ENCODE measurements around the gene OR7A10.

OR7A10 gene

DNA sequence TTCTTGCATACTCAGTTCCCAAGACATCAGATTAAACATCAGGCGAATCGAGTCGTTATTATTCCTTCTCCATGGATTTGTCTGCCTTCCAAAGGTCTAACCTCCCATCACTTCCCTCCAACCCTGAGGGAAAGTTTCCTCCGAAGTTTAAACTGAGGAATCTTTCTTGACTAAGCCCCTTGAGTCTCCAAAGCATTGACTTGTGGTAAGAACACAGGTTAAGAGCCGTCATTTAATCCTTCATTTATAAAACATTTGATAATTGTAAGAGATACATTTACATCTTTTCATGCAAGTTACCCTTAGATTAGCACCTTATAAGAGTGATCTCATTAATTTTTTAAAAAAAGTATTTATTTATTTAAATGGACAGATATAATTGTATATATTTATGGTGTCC, at the start of gene OR7A10:
Gene OR7A10 (minus strand): TSS at position 101 of the 400 bp plus-strand sequence. CDS start 7,045 bp downstream, outside the sequence.
- no peak for DNase-seq (ENCODE audit: low read depth in 2 of 2)

DNA sequence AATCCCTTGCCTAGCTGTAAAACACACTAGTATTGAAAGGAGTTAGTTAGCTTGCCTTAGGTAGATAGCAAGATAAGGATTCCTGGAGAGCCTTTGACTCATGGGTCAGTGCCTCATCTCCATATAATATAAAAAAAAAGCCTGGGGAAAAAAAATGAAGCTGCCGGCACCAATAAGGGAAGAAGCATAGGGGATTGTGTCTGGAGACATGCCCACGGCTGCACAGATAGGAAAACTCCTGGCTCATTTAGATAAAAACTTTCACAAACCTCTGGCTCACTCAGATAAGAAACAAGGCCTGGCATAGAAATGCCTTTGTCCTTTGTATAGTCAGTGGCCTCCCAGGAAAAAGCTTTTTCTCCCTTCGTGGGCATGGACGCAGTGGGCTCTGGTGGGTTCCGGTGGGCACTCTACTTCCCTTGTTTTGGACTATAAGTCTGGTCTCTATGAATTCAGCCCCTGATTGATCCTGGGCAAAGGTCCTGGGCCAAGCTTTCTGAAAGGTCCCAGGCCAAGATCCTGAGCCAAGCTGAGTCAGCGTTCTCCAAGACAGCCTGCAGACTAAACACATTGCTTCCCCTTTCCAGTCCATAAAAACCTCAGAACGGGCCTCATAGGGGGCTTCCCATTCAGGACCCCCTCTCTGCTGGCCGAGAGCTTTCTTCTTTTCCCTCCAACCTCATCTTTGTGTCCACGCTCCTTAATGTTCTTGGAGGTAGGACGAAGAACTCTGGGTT, 42.1 kb upstream of the OR7A10 start:
- no peak for DNase-seq (ENCODE audit: low read depth in 2 of 2)

DNA sequence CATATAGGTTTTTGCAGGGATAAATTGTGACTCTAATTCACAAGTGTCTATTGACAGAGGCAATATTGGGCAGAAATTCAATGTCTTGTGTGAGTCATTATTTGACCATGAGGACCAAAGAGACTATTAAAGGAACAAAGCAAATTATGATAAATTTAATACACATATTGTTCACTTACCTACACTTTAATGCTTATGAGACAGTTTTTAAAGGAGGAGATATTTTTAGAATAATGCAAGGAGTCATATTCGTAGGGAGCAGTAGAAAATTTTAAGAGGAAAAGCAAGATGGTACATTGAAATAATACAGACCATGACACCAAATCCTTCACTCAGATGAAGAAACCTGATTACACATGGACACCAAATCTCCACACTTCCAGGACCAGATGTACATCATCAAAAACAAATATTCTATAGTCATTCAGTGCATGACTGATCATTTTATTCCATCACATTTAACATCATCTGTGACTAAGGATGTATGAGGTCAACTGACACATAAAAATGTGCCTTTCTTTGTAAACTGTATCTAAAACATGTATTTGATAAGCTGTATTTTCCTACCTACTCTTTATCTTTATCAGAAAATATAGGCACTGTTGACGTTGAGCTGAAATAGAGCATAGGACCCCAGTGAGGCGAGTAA, 41.4 kb upstream of the OR7A10 start:
- no peak for DNase-seq (ENCODE audit: low read depth in 2 of 2)

DNA sequence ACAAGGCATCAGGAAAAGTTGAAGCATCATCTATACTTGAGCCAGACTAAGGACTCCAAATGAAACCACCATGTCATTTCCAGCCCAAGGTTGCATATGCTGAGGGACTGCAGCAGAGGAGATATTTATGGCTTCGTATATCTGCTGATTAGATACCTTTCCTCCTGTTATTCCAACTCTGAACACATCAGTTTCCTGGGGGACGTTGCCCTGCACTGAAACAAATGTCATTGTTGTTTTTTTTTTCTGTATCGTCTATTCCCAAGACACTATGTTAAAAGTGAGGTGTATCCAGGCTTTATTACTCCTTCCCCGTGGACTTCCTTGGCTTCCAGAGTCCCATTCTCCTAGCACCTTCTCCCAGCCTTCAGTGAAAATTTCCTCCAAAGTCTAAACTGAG, 37.3 kb upstream of the OR7A10 start, which contains the start of gene OR7A17:
Gene OR7A17 (minus strand): TSS at position 101 of the 400 bp plus-strand sequence. CDS start 4,777 bp downstream, outside the sequence.
- no peak for DNase-seq (ENCODE audit: low read depth in 2 of 2)

DNA sequence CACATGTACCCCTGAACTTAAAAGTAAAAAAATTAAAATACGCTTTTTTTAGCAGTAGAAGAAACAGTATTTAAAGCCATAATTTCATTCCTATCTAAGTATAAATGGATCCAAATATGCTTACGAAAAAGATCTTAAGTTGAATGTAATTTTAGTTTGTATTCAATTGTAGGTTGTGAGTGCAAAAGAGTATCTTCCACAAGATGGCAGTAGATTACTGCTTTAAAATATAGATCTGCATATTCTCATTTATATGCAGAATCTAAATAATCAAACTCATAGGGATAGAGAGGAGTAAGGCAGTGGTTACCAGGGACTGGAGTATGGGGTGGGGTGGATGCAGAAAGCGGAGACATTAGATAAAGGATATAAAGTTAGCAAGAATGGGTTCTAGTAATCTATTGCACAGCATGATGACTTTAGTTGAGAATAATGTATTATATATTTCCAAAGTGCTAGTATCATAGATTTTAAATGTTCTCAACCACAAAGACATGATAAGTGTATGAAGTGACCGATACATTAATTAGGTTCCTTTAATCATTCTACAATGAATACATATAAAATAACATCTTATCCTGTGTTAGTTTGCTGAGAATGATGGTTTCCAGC, 23.0 kb upstream of the OR7A10 start:
- no peak for DNase-seq (ENCODE audit: low read depth in 2 of 2)

DNA sequence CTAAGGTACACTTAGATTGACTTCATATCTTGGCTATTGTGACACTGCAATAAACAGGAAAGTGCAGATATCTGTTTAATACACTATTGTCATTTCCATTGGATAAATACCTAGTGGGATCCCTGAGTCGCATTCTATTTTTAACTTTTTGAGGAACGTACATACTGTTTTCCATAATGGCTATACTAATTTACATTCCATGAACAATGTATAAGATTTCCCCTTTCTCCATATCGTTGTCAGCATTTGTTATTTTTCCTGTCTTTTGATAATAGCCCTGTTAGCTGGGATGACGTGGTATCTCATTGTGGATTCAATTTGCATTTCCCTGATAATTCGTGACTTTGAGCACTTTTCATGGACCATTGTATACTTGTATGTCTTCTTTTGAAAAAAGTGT, 19.8 kb upstream of the OR7A10 start:
- DNase-seq (ENCODE audit: low read depth in 2 of 2): no peak

DNA sequence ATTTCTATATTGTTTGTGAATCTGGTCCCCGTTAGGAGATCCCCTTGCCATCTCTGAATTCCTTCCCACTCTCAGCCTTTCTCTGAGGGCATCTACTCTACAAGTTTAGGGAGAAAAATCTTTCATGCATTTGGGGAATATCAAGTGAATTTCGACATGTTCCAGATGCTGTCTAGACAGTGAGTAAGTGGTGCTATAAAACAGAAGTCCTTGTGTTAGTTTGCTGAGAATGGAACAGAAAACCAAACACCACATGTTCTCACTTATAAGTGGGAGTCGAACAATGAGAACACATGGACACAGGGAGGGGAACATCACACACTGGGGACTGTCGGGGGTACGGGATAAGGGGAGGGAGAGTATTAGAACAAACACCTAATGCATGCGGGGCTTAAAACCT, 5.1 kb downstream of the OR7A10 start:
- DNase-seq (ENCODE audit: low read depth in 2 of 2): no peak

DNA sequence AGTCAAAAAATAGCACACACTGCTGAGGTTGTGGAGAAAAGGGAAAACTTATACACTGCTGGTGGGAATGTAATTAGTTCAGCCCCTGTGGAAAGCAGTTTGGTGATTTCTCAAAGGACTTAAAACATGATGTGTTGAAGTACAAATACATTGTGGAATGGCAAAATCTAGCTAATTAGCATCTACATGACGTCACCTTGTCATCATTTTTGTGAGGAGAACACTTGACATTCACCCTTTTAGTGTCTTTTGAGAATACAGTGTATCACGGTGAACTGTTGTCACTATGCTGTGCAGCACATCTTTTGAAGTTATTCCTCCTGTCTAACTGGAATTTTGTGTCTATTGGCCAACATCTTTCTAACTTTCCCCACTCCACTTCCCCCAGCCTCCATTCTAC, 5.6 kb downstream of the OR7A10 start:
- DNase-seq (ENCODE audit: low read depth in 2 of 2): no peak

DNA sequence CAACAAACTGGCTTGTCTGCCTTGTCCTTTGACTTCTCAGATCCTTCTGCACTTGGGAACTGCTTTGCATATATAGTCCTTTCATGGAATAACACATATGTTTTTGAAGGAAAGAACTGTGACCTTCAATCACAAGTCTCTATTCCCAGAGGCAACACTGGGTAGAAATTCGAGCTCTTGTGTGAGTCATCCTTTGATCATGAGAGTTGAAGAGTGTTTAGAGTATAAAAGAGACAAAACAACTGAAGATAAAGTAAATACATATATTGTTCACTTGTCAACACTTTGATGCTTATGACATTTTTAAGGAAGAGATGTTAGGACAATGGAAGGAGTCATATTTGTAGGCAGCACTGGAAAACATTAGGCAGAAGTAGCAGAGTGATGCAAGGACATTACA, 8.5 kb downstream of the OR7A10 start:
- DNase-seq (ENCODE audit: low read depth in 2 of 2): no peak

DNA sequence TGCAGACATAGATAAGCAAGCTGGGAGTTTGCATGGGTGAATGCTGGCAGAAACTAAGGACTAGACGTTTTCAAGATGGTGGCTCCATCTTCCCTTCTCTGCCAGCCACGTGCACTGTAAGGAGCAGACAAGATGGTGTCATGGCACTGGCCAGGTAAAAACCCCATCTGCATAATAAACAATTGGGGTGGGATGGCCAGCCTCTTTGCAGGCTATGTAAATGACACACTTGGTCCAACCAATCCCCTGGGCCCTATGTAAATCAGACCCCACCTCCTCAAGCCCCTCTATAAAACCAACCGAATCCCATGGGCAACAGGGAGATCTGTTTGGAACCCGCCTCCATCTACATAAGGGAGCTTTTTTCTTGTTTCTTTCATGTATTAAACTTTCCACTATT, 11.3 kb downstream of the OR7A10 start:
- DNase-seq (ENCODE audit: low read depth in 2 of 2): no peak

DNA sequence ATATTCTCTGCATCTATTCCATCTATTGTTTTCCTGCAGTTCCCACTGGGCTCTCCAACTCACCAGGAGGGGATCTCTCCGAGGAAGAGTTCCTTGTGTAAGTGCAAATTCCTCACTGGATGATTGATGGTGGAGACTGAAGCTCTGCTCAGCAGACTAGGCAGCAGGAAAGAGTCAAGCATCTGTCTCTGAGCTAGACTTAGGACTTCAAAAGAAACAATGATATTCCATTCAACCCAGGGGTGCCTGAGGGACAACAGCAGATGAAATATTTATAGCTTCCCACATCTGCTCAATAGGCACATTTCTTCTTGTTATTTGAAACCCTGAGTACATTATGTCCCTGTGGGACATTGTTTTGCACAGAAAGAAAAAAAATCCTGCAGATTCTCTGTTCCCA, 13.7 kb downstream of the OR7A10 start, which contains the start of the genes OR7A5 and OR7C1:
Gene OR7A5 (minus strand): TSS at position 175 of the 400 bp plus-strand sequence. CDS start 6,944 bp downstream, outside the sequence.
Gene OR7C1 (minus strand): TSS at position 175 of the 400 bp plus-strand sequence. CDS start 35,049 bp downstream, outside the sequence.
- no peak for DNase-seq (ENCODE audit: low read depth in 2 of 2)

DNA sequence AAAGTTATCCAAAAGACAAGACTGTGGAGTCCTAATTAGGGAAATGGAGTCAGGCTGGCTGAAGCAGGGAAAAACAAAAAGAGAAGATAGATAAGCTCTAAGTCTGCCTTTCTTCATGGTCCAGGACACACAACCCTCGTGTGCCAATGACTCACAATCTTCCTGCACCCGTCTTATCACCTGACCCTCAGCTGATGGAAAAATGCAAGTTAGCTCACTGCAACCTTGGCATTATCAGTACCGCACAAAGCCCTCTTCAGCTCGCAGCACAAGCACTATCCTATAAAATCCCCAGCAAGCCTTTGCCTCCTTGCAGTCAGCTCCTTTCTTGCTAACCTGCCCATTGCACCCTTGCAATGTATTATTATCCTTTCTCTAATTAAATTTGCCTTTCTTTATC, 18.0 kb downstream of the OR7A10 start:
- DNase-seq (ENCODE audit: low read depth in 2 of 2): no peak

DNA sequence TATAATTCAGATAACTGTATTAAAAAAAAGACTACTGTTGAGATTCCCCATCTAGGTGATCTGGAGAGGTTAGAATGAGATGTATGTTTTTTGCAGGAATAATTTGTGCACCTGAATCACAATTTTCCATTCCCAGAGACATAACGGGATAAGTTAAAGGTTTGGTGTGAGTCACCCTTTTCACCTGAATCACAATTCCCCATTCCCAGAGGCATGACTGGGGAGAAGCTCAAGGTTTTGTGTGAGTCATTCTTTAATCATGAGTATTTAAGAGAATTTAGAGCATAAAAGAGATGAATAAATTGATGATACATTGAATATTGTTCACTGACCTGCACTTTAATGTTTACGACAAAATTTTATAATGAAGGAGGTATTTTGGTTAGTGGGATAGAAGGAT, 22.7 kb downstream of the OR7A10 start:
- no peak for DNase-seq (ENCODE audit: low read depth in 2 of 2)

DNA sequence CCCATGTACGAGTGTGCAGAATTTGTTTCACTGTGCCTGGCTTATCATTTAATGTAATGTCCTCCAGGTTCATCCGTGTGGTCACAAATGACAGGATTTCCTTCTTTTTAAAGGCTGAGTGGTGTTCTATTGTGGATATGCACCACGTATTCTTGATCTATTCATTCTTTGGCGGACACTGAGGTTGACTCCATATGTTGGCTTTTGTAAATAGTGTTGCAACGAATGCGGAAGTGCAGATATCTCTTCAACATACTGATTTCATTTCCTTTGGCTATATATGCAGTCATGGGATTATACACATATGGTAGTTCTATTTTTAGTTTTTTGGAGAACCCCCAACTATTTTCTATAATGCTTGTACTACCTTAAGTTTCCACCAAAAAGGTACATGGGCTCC, 26.8 kb downstream of the OR7A10 start:
- DNase-seq (ENCODE audit: low read depth in 2 of 2): no peak

DNA sequence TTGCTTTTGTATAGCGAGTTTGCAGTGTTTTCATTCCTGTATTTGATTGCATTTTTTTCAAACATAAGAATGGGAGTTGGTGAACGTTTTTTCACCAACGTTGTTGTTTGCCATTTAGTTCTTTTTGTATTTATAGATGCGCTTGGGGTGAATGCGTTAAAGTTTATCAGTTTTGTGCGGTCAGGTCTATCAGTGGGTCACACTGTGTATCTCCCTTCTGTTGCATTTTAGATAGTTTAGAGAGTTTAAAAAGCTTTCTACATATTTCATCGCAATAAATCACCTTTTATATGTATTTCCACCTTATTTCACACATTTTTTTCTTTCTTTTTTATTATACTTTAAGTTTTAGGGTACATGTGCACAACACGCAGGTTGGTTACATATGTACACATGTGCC, 30.1 kb downstream of the OR7A10 start:
- DNase-seq (ENCODE audit: low read depth in 2 of 2): no peak

DNA sequence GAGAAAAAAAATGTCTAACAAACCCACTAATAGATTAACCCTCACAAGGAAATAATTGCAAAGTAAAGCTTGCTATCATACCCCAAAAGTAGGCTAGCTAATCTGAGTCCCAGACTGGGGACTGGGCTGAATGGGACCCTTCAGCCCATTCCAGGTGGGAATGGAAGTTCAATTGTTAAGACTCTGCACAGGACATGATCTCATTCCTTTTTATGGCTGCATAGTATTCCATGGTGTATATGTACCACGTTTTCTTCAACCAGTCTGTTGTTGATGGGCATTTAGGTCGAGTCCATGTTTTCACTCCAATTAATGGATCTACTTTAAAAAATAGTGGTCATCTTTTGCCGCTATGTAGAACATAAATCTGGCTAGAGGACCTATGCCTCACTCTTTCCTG, 31.7 kb downstream of the OR7A10 start:
- no peak for DNase-seq (ENCODE audit: low read depth in 2 of 2)

DNA sequence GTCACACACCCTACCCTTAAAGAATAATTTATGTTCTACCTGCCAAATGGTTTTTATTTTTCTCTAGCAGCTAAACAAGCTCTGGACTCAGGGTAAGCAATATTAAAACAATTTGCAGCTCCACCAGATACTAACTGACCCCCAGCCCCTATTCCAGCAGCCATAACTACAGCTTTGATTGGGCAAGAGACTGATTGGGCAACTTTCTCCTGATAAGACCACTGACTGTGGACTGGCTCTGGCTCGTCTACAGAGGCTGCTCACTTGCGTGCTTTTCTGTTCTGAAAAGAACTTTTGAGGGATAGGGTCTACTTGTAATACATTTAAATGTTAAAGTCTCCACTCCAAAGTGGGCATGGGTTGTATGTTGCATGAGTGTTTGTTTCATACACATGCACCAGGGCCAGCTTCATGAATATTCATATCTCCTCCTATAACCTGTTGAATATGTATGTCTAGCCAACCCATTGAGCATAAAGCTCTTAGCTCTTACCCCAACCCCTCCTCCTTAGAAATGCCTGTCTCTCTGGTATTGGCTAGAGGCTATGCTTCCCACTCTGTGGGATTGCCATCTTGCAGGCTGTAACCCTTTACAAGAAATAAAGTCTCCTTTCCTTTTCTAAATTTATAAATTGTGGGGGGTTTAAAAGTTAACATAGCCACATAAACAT, 33.6 kb downstream of the OR7A10 start:
- DNase-seq (ENCODE audit: low read depth in 2 of 2): no peak

DNA sequence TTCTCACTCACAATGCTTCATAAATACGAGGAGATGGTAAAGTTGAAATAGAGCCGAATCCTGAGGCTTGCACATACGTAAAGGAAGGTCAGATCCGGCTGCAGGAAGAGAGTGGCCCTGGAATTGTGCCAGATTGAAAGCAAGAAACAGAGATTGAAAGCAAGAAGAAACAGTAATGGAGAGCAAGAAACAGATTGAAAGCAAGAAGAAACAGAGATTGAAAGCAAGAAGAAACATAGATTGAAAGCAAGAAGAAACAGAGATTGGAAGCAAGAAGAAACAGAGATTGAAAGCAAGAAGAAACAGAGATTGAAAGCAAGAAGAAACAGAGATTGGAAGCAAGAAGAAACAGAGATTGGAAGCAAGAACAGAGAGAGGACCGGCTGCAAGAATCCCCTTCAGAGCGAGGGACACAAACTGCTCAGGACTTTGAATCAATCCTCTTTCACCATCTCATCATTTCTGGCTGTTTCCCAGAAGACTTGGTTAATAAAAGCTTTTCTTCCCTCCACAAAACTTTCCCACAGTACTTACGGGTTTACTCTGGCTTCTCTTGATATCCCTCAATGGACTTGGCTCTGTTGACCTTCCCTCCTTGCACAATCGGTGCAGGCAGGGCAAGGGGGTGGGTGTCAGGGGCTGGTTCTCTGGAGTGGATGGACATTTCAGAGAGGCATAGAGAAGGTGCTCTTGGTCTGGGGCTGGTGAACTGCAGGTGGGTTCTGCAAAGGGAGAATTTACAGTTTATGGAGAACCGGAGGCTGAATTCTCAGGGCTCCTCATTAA, 39.3 kb downstream of the OR7A10 start:
- DNase-seq (ENCODE audit: low read depth in 2 of 2): no peak

DNA sequence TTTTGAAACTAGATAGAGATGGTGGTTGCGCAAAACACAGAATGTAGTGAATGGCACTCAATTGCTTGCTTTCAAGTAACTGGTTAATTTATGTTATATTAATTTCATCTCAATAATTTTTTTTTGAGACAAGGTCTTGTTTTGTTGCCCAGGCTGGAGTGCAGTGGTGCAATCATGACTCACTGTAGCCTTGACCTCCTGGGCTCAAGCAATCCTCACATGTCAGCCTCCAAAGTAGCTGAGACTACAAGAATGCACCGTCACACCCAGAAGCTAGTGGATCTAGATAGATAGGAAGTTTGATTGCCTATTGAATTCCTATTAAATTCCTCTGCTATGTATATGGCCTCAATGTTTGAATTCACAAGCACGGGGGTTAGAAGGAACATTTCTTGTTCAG, 44.0 kb downstream of the OR7A10 start:
- no peak for DNase-seq (ENCODE audit: low read depth in 2 of 2)

DNA sequence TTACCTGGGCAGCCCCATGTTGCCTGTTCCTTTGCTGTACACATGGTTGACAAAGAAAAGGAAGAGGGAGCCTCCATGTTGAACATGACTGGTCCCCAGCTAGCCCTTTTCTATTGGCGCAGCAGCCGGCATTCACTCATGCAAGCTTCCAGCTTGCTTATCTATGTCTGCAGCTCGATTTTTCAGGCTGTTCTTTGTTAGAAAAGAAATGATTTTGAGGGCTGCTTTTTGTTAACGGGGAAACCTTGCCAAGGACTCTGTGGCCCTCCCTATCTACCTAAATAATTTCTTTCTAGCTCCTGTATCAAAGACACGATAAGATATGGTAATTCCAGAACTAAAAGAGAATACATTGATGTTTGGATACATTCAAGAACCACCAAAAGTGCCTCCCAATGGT, 50.0 kb downstream of the OR7A10 start:
- DNase-seq (ENCODE audit: low read depth in 2 of 2): no peak

DNA sequence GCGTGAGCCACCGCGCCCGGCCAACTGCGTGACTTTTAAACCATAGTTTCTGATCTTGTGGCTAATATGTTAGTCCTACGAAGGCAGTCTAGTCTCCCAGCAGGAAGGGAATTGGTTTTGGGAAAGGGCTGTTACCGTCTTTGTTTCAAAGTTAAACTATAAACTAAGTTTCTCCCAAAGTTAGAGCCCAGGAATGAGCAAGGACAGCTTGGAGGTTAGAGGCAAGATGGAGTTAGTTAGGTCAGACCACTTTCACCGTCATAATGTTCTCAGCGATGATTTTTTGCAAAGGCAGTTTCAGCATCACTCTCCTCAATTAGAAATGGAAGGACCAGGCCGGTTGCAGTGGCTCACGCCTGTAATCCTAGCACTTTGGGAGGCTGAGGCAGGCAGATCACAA, 52.7 kb downstream of the OR7A10 start:
- DNase-seq (ENCODE audit: low read depth in 2 of 2): no peak

Measured in stimulated activated CD8-positive, alpha-beta memory T cell treated with anti-CD3 and anti-CD28 coated beads, Interleukin-7, amount 100 ng/mL, for 4 hours (primary cell).